Measurements from ENCODE around the gene PDLIM4.

DNA sequence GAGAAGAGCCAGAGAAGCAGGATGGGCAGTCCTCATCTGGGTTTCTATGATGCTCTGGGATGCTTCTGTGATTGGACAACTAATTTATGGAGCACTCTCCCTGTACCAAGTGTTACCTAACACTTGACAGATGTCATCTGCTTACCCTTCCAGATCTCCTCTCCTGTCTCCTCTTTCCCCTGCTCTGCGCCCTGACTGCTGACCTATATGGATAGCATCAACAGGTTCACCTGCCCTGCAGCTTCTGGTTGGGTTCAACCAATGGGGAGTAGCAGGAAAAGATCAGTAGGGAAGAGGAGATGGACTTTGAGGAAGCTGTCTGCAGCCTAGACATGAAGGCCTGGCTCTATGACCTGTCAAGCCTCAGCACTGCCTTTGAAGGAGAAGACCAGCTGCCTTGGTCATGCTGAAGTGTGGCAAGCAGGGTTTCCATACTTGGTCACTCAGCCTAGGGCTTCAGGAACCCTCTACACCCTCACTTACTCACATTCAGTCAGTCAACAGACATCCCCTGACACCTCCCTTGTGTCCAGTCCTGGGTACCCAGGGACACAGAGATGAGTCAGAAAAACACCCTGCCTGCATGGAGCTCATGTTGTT, 18.5 kb upstream of the PDLIM4 start:
- no peak for TF ChIP-seq POLR2A (IDR thresholded peaks at IDR 0.05)
- TF ChIP-seq, protein P1, sequence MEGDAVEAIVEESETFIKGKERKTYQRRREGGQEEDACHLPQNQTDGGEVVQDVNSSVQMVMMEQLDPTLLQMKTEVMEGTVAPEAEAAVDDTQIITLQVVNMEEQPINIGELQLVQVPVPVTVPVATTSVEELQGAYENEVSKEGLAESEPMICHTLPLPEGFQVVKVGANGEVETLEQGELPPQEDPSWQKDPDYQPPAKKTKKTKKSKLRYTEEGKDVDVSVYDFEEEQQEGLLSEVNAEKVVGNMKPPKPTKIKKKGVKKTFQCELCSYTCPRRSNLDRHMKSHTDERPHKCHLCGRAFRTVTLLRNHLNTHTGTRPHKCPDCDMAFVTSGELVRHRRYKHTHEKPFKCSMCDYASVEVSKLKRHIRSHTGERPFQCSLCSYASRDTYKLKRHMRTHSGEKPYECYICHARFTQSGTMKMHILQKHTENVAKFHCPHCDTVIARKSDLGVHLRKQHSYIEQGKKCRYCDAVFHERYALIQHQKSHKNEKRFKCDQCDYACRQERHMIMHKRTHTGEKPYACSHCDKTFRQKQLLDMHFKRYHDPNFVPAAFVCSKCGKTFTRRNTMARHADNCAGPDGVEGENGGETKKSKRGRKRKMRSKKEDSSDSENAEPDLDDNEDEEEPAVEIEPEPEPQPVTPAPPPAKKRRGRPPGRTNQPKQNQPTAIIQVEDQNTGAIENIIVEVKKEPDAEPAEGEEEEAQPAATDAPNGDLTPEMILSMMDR (IDR thresholded peaks at IDR 0.05) = no peak
